ENCODE measurements around the gene GABPB2. TPM values are rescaled to one million over a fixed set of nuclear protein-coding genes. Genes with fewer than 3 reads are reported as not detected.

GABPB2 gene
- total and polyA plus RNA-seq, 10 donors: 3.0 to 22.8 (median 14.6) TPM

DNA sequence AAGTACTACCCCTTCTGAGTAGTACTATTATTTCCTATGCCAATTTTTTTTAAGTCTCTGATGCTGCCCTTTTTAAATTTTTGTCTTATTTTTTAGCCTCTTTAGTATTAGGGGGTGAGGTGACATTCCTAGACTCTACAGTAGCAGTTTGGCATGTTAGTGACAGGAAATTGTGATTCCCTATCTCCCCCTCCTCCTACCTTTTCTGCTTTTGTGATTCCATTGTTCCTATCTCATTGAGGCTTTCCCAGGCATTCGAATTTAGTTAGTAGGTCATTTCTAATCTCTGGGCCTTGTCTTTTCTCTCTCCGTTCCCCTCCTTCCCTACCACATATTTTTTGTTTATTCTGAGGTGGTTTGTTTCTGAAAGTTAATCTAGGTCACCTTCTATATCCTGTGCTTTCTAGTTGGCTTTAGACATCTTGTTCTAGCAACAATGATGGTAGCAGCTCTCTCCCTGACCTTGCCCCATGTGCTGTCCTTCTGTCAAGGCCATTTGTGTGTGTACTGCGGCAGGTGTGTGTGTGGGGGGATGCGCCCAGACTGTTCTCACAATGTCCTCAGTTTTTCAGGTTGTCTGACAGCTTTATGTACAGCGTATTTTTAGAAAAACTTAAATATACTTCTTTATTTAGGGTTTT lies 54.3 kb downstream of the GABPB2 start:
- 83 to 88% (median 84%) methylated on average over 5 of the region's 5 CpGs for whole genome bisulfite sequencing, 5 donors
- TF ChIP-seq, protein P1, sequence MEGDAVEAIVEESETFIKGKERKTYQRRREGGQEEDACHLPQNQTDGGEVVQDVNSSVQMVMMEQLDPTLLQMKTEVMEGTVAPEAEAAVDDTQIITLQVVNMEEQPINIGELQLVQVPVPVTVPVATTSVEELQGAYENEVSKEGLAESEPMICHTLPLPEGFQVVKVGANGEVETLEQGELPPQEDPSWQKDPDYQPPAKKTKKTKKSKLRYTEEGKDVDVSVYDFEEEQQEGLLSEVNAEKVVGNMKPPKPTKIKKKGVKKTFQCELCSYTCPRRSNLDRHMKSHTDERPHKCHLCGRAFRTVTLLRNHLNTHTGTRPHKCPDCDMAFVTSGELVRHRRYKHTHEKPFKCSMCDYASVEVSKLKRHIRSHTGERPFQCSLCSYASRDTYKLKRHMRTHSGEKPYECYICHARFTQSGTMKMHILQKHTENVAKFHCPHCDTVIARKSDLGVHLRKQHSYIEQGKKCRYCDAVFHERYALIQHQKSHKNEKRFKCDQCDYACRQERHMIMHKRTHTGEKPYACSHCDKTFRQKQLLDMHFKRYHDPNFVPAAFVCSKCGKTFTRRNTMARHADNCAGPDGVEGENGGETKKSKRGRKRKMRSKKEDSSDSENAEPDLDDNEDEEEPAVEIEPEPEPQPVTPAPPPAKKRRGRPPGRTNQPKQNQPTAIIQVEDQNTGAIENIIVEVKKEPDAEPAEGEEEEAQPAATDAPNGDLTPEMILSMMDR (IDR thresholded peaks at IDR 0.05 in 8 of 11, conservative IDR thresholded peaks at IDR 0.05 in 3 of 11): no peak
- TF ChIP-seq POLR2AphosphoS5 (IDR thresholded peaks at IDR 0.05): no peak
- TF ChIP-seq POLR2A (IDR thresholded peaks at IDR 0.05): no peak
- Histone ChIP-seq H3K27me3 (replicated peaks in 1 of 7) (no peaks in the 10 kb centered on the region), H3K36me3 (peaks cover 0 to 53% (median 9%) of the 10 kb centered on the region in 6 donors), H3K4me1 (no peaks in the 10 kb centered on the region), H3K9me3 (no peaks in the 10 kb centered on the region), H3K27ac (no peak overlapping the region), H3K4me3 (no peak overlapping the region)
- DNase-seq: no peak
- intact Hi-C loops (cut with DNase I; ENCODE audit: low total_unique reads): no loop called here

DNA sequence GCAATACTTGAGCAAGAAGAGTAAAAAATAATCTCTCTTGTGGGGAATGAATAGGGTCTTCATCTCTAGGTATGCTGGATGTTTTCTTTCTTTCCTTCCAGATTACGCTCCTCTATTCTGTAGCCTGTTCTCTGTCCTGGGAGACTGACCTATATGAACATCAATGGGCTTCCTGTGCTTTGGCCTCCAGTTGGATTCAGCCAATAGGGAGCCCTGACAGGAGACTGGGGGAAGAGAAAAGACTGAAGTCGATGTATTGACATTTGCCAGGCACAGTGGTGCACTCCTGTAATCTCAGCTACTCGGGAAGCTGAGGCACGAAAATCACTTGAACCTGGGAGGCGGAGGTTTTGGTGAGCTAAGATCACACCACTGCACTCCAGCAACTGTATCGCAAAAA lies 58.2 kb downstream of the GABPB2 start:
- no peak overlapping the region for H3K27ac ChIP-seq
- H3K27me3 ChIP-seq (replicated peaks in 1 of 7): no peaks in the 10 kb centered on the region
- WGBS, 5 donors: 84 to 89% (median 87%) methylated on average over 6 of the region's 6 CpGs
- H3K36me3 ChIP-seq: peaks cover 0 to 14% (median 0%) of the 10 kb centered on the region in 6 donors
- intact Hi-C loops (cut with DNase I; ENCODE audit: low total_unique reads): no loop called here
- DNase-seq: no peak
- H3K4me1 ChIP-seq: peaks cover 0 to 23% (median 15%) of the 10 kb centered on the region in 6 donors
- no peaks in the 10 kb centered on the region for H3K9me3 ChIP-seq
- no peak overlapping the region for H3K4me3 ChIP-seq
- TF ChIP-seq POLR2AphosphoS5 (IDR thresholded peaks at IDR 0.05): no peak
- no peak for TF ChIP-seq POLR2A (IDR thresholded peaks at IDR 0.05)
- TF ChIP-seq, protein P1 (IDR thresholded peaks at IDR 0.05 in 8 of 11, conservative IDR thresholded peaks at IDR 0.05 in 3 of 11): no peak

DNA sequence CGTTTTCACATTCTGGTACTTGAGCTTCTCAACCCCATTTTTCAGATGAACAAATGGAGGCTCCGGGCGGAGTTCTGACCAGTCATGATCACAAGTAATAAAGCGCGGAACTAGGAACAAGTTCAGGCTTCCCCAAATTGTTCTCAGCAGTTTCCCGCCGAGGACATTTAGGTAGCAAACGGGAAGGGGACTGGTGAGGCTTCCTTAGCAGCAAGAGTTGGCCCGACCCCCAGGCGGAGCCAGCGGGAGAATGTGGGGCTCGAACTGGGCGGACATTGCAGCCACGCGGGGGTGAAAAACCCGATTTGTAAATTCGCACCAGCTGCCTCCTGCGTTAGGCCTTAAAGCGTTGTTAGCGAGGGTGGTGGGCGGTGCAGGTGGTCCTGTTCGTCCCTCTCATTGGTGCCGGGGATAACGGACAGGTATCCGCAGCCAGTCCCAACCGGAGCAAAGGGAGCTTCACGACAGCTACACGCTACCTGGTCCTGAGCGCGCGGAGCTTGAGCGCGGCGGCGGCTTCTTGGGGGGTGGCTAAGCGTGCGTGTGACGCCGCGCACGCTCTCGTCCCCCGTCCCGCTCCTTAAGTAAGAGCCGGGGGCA lies 60.5 kb downstream of the GABPB2 start:
- no peaks in the 10 kb centered on the region for H3K27me3 ChIP-seq (replicated peaks in 1 of 7)
- H3K27ac ChIP-seq: peak overlapping the region in 5 of 8 donors; percentile 40 to 66 (median 59)
- no peaks in the 10 kb centered on the region for H3K9me3 ChIP-seq
- TF ChIP-seq POLR2AphosphoS5 (IDR thresholded peaks at IDR 0.05) (peak; percentile 45 to 76 (median 66)), POLR2A (IDR thresholded peaks at IDR 0.05) (no peak)
- TF ChIP-seq, protein P1 (IDR thresholded peaks at IDR 0.05 in 8 of 11, conservative IDR thresholded peaks at IDR 0.05 in 3 of 11): no peak
- 3 to 15% (median 5%) methylated on average over 20 to 45 of the region's 45 CpGs for WGBS, 5 donors
- H3K4me3 ChIP-seq: peak overlapping the region; percentile 3 to 65 (median 37)
- H3K36me3 ChIP-seq: no peaks in the 10 kb centered on the region
- DNase-seq: peak; percentile 89
- peaks cover 0 to 23% (median 15%) of the 10 kb centered on the region in 6 donors for H3K4me1 ChIP-seq
- intact Hi-C loops (cut with DNase I; ENCODE audit: low total_unique reads): no loop called here

DNA sequence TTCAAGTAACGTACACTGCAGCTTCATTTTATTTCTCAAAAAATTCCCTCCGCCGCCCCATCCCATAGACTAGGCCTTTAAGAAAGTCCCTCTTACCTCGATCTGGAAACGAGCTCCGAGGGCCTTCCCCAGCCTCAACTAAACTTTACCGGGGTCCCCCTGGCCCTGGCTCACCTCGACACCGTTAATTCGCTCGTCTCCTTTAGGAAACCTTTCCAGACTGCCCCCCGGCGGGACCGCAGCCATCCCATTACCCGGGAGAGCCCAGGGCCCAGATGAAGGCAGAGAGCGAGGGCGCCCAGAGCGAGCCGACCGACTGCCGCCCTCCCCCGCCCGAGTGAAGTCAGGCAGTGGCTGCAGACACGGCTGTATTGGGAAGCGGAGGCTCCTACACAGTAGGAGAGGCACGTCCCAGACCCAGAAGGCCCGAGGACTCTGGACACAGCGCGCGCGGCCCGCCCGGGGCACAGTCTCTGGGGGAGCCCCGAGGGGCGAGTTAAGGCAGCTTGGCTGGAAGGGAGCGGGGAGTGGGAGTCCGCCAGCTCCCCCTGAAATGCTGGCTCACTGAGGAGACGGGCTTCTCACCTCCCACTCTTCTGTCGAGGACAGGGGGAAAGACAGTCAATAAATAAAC lies 61.3 kb downstream of the GABPB2 start:
- Histone ChIP-seq H3K27ac (peak overlapping the region in 4 of 8 donors; percentile 40 to 66 (median 53)), H3K36me3 (no peaks in the 10 kb centered on the region), H3K4me3 (peak overlapping the region; percentile 3 to 65 (median 37)), H3K9me3 (no peaks in the 10 kb centered on the region), H3K4me1 (peaks cover 0 to 23% (median 15%) of the 10 kb centered on the region in 6 donors), H3K27me3 (replicated peaks in 1 of 7) (no peaks in the 10 kb centered on the region)
- 51 to 75% (median 61%) methylated on average over 33 to 39 of the region's 39 CpGs for WGBS, 5 donors
- intact Hi-C loops (cut with DNase I; ENCODE audit: low total_unique reads): no loop called here
- TF ChIP-seq POLR2AphosphoS5 (IDR thresholded peaks at IDR 0.05) (no peak), POLR2A (IDR thresholded peaks at IDR 0.05) (no peak)
- TF ChIP-seq, protein P1 (IDR thresholded peaks at IDR 0.05 in 8 of 11, conservative IDR thresholded peaks at IDR 0.05 in 3 of 11): no peak
- DNase-seq: no peak

Data from spleen (tissue), 11 donors.